Right lobe of liver (tissue), 4 donors: ENCODE results near the gene CROCC2.

Experiments
- CTCF ChIP-seq, 4 donors: fragments of 200-600 bp in 3 of 4; fragments of 450-650 bp in 1 of 4; IDR thresholded peaks; one replicate each; pipeline versions ENCODE4 v1.5.1 to v1.8.0; 2016 to 2022; ENCODE audit warnings: antibody characterized with exemption in 4 of 4, mild to moderate bottlenecking in 2 of 4
- POLR2A ChIP-seq: fragments of 450-650 bp; IDR thresholded peaks from one replicate; pipeline ENCODE4 v1.6.1; 2017; ENCODE audit warnings: antibody characterized with exemption, mild to moderate bottlenecking
- donor health status: DM: no; HTN: no; CAD: no.
- donor health status: DM: no; HTN: no; CAD: no.
- donor health status: DM: no; HTN: yes; CAD: no.

DNA sequence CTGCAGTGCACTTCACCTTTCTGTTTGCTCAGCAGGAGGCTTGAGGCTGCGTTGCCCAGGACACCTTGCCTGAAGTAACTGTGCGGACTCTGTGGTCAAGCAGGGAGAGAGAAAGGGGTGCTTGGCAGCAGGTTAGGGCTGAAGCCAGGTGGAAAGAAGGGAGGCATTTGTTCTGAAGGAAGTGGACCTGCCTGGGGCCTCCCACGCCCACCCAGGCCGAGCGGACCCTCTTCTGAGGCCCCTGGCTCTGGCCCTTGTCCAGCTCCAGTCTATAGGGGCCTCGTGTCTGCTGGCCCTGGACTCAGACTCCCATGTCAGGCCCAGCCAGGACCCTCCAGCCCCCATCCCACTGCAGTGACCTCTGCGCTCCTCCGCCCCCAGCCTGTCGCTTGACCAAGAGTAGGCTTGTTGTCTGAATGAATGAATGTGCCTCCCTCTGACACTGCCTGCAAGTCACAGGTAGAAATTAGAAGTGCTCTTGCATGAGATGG lies 94.7 kb downstream of the CROCC2 start:
- TF ChIP-seq CTCF (IDR thresholded peaks at IDR 0.05) (no peak), POLR2A (no peak)
